Stimulated activated CD4-positive, alpha-beta T cell treated with anti-CD3 and anti-CD28 coated beads, Interleukin-2, amount 100 ng/mL, for 24 hours (primary cell): ENCODE measurements around the gene RILPL2.
"Not testable (repeated sequence)": the region's sequence is repeated elsewhere in the genome, so short reads cannot be mapped to it uniquely, and the experiment has no call there.

Experiments used
- DNase-seq, 2 donors: peaks; one replicate each; pipeline ENCODE4 v3.0.0-alpha.2; 2020

Gene RILPL2

GRCh38 chr12:123401753-123402683 lies 34.5 kb downstream of the RILPL2 start:
- no peak for DNase-seq

- no peak for DNase-seq
Measured at GRCh38 chr12:123399255-123399617, 37.2 kb downstream of the RILPL2 start.

DNA sequence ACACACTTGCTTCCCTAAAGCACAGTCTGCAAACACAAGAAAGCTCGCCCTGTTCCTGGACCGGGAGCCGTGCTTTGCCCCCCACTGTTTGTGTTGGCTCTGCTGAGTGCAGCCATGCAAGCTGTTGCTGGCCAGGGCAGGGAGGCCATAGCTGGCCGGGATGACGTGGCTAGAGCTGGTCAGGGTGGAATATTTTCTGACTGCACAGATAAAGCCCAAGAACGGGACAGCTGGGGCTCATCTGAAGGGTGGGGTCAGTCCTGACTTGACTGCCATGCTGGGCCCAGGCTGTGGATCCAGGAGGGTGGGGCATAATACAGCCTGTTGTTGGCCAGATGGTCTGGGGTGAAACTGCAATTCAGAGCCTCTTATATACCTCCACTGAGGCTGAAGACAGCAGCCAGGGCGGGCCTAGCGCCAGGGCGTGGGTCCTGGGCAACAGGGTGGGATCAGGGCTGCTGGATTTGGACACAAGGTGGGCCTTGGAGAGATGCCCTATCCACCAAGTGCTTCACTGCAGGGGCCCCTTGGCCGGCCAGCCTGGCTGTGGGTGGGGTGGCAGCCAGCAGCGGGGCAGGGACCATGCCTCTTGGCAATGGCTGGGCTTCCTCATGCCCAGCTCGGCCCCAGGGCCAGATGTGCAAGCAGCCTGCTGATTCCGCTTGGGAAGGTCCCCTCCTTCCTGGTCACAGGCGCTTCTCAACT lies 37.8 kb downstream of the RILPL2 start:
- DNase-seq = no peak

DNA sequence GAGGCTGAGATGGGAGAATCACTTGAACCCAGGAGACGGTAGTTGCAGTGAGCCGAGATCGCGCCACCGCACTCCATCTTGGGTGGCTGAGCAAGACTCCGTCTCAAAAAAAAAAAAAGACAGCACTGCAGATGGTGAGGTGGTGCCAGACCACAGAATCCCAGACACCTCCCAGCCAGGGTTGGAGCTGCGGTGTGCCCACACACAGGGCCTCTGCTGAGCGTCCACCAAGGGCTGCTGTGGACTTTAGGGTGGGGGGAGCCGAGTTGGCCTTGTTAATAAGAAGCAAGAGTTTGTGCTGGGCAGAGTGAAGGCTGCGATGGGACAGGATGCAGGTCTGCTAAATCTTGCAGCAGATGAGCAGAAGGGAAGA lies 38.3 kb downstream of the RILPL2 start:
- no peak for DNase-seq

DNA sequence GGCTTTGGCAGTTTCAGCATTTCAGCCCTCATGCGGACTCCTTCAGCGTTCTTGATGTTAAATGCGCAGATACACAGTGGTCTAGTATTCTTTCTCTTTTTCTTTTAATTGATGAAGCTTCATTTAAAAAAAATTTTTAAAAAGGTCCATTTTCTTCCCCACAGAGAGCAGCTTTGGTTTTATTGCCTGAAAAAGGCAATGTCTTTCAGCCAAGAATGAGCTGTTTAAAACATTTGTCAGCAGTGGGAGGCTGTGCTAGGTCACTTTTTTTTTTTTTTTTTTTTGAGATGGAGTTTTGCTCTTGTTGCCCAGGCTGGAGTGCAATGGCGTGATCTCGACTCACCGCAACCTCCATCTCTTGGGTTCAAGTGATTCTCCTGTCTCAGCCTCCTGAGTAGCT lies 39.1 kb downstream of the RILPL2 start:
- no peak for DNase-seq

DNA sequence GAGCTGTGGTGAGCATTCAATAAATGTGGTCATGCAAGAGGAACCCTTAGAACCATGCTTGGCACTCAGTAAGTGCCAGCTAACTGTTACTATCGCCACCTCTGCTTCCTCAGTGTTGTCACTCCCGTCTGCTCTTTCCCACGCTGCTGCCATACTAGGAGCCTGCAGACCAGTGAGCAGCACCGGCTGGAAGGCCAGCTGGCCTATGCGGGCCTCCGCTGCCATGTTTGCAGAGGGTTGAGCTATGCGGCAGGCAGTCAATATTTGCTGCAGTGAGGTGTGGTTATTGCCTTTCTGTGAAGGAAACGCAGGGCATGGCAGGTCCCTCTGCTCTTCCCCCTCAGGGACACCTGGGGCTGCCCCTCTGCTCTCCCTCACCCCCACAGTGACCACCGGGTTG lies 39.5 kb downstream of the RILPL2 start:
- no peak for DNase-seq

- no peak for DNase-seq
Measured at GRCh38 chr12:123396543-123396942, 39.9 kb downstream of the RILPL2 start.

GRCh38 chr12:123395236-123395635 lies 41.2 kb downstream of the RILPL2 start:
- no peak for DNase-seq

DNA sequence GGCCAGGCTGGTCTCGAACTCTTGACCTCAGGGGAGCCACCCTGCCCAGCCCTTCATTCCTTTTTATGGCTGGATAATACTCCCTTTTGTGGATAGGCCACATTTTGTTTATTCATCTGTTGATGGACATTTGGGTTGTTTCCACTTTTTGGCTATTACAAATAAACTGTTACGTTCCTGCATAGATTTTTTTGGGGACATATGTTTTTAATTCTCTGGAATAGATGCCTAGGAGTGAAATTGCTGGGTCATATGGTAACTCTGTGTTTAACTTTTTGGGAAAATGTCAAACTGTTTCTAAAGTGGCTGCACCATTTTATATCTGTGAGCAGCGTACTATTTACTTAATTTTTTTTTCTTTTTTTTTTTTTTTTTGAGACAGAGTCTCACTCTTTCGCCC lies 42.7 kb downstream of the RILPL2 start:
- DNase-seq = no peak

DNA sequence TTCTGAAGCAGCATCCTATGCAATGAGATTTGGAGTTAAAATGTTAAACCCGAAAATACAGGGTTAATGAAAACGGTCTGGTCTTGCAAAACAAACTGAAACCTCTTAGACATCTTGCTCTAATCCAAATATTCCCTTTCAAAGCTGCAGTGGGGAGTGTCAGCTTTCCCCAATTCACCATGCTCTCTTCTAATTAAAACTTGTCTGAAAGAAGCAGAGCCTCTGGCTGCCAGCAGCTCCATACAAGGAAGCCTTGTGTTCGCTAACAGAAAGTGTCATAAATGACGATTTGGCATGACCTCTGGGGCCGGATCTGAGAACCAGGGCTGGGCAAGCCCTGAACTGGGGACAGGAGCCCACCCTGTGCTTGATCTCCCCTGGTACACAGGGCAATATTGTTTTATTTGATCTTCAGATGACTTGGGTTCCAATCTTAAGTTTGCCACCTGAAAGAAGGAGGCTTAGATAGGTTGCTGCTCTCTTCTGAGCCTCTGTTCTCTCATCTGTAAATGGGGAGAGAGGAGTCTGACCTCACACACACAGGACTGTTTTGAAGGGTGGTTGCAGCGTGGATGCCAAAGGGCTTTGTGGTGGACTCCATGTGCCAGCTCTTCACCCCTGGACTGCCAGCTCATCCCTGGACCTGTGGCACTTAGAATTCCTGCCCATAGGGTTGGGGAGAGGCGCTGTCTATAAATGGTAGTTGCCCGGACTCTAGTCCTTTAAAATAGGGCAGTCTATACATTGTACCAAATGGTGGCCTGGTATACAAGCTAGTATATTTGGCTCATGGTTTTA lies 44.7 kb downstream of the RILPL2 start:
- no peak for DNase-seq

DNA sequence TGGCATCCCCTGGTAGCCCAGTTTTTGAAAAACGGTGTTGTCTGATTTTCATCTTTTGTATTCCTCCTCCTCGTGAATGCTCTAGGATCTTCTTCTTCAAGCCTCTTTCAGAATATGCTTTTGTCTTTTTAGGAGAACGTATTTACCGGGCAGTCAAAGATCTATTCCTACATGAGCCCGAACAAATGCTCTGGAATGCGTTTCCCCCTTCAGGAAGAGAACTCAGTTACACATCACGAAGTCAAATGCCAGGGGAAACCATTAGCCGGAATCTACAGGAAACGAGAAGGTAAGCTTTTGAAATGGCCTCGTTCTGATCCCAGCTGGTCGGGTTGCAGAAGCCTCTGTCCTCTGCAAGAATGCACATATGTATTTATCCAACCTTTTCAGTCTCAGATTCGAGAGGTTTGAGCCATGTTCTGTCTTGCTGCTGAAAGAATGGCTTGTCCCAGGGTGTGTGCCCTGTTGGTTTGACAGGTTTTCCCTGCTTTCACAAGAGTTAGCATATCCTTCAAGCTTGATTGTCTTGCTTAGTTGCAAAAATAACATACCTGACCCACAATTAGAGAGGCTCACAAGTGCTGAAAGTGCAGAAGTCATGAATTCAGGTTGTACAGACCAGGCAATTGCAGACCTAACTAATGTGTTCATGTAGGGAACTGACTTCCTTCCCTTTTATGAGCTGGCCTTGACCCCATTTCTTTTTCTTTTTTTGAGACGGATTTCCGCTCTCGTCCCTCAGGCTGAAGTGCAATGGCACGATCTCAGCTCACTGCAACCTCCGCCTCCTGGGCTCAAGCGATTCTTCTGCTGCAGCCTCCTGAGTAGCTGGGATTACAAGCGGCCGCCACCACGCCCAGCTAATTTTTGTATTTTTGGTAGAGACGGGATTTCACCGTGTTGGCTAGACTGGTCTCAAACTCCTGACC lies 45.7 kb downstream of the RILPL2 start:
- no peak for DNase-seq

DNA sequence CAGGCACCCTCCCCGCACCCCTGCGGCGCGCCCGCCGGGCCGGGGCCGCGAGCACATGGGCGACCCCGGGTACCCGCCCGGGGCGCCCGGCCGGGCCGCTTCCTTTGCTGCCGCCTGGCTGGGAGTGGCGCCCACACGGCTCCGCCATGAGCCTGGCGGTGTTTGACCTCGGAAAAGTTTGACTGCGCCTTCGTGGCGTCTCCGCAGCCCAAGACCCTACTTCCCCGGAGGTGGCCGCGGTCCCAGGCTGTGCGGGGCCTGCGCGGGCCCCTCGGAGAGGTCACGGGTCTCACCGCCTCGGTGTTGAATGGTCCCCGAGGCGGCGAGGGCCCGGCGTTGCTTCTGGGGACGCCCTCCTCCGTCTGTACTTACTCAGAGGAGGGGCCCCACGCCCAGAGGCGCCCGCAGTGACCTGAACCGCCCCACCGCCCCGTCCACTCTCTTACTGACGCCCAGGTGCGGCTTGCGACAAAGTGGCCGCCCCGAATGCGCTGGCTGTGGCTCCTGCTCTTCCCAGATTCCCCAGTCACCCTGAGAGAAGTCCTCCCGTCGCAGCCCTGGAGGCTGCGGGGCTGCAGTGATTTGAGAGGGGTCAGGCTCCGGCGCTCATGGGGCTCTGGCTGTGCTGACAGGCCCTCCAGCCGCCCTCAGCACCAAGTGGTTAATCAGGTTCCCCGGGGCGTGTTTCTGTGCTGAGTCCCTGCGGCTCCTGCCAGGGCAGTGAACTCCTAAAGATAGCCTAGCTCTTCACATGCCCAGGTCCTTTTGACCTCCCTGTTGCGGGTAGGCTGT lies 46.7 kb downstream of the RILPL2 start:
- peak; percentile 43 to 48 for DNase-seq

DNA sequence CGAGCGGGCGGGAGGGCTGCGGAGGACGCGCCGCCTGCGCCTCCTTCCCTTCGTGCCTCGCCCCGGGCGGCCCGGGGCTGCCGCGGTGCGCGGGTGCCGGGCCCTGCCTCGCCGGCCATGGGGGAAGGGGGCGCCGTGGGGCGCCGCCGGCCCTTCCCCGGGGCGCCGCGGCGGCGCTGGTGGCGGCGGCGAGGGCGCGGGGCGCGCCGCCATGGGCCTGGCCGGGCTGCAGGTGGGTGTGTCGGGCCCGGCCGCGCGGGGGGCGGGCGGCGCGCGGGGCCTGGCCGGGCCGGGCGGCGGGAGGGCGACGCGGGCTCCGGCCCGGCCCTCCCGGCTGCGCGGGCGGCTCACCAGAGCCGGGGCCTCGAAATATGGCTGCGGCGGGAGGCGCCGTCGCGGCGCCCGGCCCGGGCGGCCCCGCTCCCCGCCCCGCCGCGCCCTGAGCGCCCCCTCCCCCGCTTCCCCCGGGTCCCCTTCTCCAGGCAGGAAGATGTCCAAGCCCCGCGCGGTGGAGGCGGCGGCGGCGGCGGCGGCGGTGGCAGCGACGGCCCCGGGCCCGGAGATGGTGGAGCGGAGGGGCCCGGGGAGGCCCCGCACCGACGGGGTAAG lies 47.4 kb downstream of the RILPL2 start:
- peak in 1 of 2 donors; percentile 20 for DNase-seq

DNA sequence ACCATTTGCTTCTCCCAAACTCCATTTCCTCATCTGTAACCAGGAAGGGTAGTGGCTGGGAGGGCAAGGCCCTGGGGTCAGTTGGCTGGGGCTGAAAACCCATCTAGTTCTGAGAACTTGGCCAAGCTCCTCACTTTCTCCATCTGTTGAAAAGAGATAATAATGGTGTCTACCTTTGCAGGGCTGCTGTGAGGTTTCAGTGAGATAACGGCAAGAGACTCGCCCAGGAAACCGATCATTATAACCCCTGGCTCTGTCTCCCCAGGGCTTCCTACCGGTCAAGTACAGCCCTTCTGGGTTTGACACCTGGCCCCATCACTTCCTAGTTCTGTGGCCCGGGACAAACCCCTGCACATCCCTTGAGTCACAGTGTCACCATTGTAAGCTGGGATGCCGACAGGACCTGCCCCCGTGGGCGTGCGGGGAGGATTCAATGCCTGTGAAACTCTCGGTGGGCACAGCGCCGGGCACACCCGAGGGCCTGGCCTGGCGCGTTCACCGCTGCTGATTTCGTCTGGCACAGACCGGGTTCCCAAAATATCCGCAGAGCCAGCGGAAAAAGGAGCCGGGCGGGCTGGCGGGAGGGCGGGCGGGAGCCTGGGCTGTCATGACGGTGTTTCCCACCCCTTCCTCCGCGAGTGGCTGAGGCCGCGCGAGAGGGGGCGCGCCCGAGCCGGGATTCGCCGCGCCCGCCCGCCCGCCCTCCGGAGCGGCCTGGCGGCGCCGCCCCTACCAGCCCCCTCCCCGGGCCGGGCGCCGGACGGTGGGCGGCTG lies 48.1 kb downstream of the RILPL2 start:
- DNase-seq = peak; percentile 77 to 81

DNA sequence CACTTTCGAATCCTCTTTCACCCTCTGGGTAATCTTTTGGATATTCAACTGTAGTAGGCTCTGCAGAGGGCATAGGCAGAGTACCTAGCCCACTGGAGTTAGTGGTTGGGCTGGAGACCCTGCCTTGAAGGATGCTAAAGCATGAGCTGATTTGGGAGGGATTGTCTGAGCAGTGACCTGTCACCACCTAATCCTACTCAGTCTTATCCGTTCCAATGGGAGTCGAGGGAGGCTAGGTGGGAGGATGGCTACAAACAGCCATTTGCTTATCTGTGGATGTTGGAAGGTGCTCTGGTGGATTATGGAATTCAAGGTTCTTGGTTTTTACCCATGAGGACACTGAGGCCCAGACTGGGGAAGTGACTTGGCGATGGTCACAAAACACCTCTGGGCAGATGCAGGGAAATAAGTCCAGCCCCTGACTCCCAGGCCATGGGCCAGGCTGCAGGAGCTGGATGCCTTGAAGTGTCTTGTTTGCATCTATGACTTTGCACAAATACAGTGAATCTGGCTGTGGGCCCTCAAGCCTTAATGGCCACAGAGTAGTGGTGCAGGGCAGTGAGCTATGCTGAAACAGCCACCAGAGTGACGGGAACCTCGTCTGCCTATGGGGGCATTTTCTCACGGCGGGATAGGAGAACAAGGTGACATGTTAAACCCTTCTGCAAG lies 48.8 kb downstream of the RILPL2 start:
- no peak for DNase-seq

DNA sequence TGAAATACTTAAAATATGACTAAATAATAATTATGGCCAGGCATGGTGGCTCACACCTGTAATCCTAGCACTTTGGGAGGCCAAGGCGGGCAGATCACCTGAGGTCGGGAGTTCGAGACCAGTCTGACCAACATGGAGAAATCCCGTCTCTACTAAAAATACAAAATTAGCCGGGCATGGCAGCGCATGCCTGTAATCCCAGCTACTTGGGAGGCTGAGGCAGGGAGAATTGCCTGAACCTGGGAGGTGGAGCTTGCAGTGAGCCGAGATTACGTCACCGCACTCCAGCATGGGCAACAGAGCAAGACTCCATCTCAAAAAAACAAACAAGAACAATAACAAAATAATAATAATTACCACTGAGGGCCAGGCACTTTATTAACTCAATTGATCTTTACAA lies 50.9 kb downstream of the RILPL2 start:
- DNase-seq = not testable (repeated sequence)

DNA sequence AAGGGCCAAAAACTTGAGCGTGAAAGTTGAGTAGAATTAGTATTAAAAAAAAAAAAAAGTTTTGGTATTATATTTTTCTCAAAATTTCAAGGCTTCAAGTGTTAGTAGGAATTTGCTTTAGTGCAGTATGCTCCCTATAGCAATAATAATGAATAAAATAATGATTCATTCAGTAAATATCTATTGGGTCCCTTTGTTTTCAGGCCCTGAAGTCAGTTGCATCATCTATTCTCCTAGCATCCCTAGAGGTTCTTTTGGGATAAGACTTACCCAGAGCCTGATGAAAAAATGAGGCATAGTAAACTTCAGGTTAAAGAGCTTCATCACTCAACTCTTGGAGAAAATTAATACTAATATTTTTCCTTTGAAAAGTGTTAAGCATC lies 51.5 kb downstream of the RILPL2 start:
- no peak for DNase-seq

DNA sequence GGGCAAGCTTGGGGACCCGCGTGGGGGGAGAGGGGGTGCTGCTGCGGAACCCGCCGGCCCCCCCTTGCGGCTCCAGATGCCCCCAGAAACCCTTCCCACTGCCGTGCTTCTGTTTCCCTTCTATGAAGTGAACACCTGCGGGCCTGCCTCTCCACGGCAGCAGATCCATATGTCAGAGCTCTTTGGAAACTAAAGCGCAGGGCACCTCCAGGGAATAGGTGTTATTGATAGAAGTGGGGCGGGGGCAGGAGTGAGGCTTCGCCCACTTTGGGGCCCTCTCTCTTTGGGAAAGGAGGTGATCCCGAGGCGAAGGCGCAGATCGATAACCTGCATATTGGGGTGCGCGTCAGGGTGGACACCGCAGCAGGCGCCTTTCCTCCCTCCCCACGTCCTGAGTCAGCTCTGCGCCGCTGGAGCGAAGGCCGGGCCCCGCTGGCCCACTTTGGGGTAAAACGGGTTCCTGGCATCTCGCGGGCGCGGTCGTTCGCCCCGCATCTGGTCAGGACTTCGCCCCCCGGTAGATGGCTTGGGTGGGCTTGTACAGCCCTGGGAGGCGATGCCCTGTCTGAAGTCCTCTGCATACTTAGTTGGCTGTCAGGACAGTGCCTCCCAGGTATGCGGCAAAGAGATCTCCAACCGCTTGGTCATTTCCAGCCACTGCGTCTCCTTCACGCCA lies 52.0 kb downstream of the RILPL2 start:
- DNase-seq = peak in 1 of 2 donors; percentile 38

- DNase-seq = no peak
Measured at GRCh38 chr12:123382684-123383083, 53.8 kb downstream of the RILPL2 start.
